ENCODE data around the gene ESYT2. TPM values are rescaled to one million over a fixed set of nuclear protein-coding genes. Genes with fewer than 3 reads are reported as not detected.

ESYT2 gene
- polyA plus RNA-seq, 3 donors = 14.0 to 24.1 (median 22.0) TPM

- H3K9me3 Mint-ChIP-seq = peaks cover 0 to 2% (median 0%) of the 10 kb centered on the region in 7 donors
- intact Hi-C loops (cut with micrococcal nuclease) = loop anchor here in 1 of 2 donors (2.0 kb wide), 1 partner anchor 15 kb away; no protein-coding TSS in a partner anchor
- Histone ChIP-seq H3K9me3 (replicated peaks in 1 of 2; ENCODE audit: control insufficient read depth in 1 of 2, insufficient read depth in 1 of 2, low read length in 2 of 2) (no peaks in the 10 kb centered on the region), H3K4me2 (replicated peaks; ENCODE audit: extremely low read depth, low read length, poor library complexity, severe bottlenecking) (no peak overlapping the region), H3K36me3 (replicated peaks in 1 of 2; ENCODE audit: control insufficient read depth in 1 of 2, insufficient read depth in 2 of 2, low read length in 2 of 2) (no peaks in the 10 kb centered on the region), H4K20me1 (ENCODE audit: insufficient read depth, low read length) (peaks cover 16% of the 10 kb centered on the region), H2AFZ (ENCODE audit: insufficient read depth, low read depth, low read length, poor library complexity, severe bottlenecking) (no peak overlapping the region), H3K9ac (ENCODE audit: insufficient read depth, low read length, poor library complexity, severe bottlenecking) (no peak overlapping the region), H3K4me1 (ENCODE audit: control insufficient read depth in 1 of 2, insufficient read depth in 2 of 2, low read length in 2 of 2) (peaks cover 21 to 22% of the 10 kb centered on the region in 2 donors), H3K27ac (ENCODE audit: low read depth in 1 of 2, low read length in 2 of 2) (no peak overlapping the region), H3K79me2 (ENCODE audit: insufficient read depth, low read length) (peaks cover 30% of the 10 kb centered on the region), H3K27me3 (ENCODE audit: control insufficient read depth in 2 of 2, insufficient read depth in 2 of 2, low read length in 2 of 2) (no peaks in the 10 kb centered on the region), H3K4me3 (replicated peaks in 1 of 3; ENCODE audit: low read depth in 2 of 3, low read length in 3 of 3) (no peak overlapping the region)
- H3K4me1 Mint-ChIP-seq = peaks cover 32% of the 10 kb centered on the region
- no peak for DNase-seq
- no CpG with 5 or more reads among the region's 6 CpGs for WGBS (ENCODE audit: insufficient coverage)
- H3K27me3 Mint-ChIP-seq (ENCODE audit: low read depth in 3 of 3) = peaks cover 0 to 3% (median 0%) of the 10 kb centered on the region in 3 donors
- H3K36me3 Mint-ChIP-seq = peaks cover 0 to under 1% of the 10 kb centered on the region in 2 donors
- no peak overlapping the region for H3K27ac Mint-ChIP-seq
- no peak overlapping the region for H3K4me3 Mint-ChIP-seq
- no peak for TF ChIP-seq CTCF (IDR thresholded peaks at IDR 0.05)
These were observed 2.4 kb upstream of the ESYT2 start for GRCh38 chr7:158831738-158832091.

- no peak for DNase-seq
- peak overlapping the region; percentile 94 for H3K4me2 ChIP-seq (replicated peaks; ENCODE audit: extremely low read depth, low read length, poor library complexity, severe bottlenecking)
- peaks cover 24% of the 10 kb centered on the region for H4K20me1 ChIP-seq (ENCODE audit: insufficient read depth, low read length)
- no peak for TF ChIP-seq CTCF (IDR thresholded peaks at IDR 0.05)
- H3K9me3 ChIP-seq (replicated peaks in 1 of 2; ENCODE audit: control insufficient read depth in 1 of 2, insufficient read depth in 1 of 2, low read length in 2 of 2) = no peaks in the 10 kb centered on the region
- intact Hi-C loops (cut with micrococcal nuclease) = loop anchor here in 1 of 2 donors (2.0 kb wide), 1 partner anchor 13 kb away; no protein-coding TSS in a partner anchor
- H3K79me2 ChIP-seq (ENCODE audit: insufficient read depth, low read length) = peaks cover 44% of the 10 kb centered on the region
- Mint-ChIP-seq H3K9me3 (no peaks in the 10 kb centered on the region), H3K36me3 (peaks cover 0 to 6% of the 10 kb centered on the region in 2 donors), H3K4me3 (peak overlapping the region; percentile 82 to 85), H3K4me1 (peaks cover 32% of the 10 kb centered on the region), H3K27me3 (ENCODE audit: low read depth in 3 of 3) (no peaks in the 10 kb centered on the region), H3K27ac (peak overlapping the region; percentile 93 to 97 (median 95))
- no peaks in the 10 kb centered on the region for H3K36me3 ChIP-seq (replicated peaks in 1 of 2; ENCODE audit: control insufficient read depth in 1 of 2, insufficient read depth in 2 of 2, low read length in 2 of 2)
- no peaks in the 10 kb centered on the region for H3K27me3 ChIP-seq (ENCODE audit: control insufficient read depth in 2 of 2, insufficient read depth in 2 of 2, low read length in 2 of 2)
- peak overlapping the region; percentile 64 to 97 (median 75) for H3K4me3 ChIP-seq (replicated peaks in 1 of 3; ENCODE audit: low read depth in 2 of 3, low read length in 3 of 3)
- H3K9ac ChIP-seq (ENCODE audit: insufficient read depth, low read length, poor library complexity, severe bottlenecking) = peak overlapping the region; percentile 97
- WGBS (ENCODE audit: insufficient coverage) = 2% methylated on average over 7 of the region's 14 CpGs
- peak overlapping the region; percentile 96 to 99 for H3K27ac ChIP-seq (ENCODE audit: low read depth in 1 of 2, low read length in 2 of 2)
- peak overlapping the region; percentile 89 for H2AFZ ChIP-seq (ENCODE audit: insufficient read depth, low read depth, low read length, poor library complexity, severe bottlenecking)
- H3K4me1 ChIP-seq (ENCODE audit: control insufficient read depth in 1 of 2, insufficient read depth in 2 of 2, low read length in 2 of 2) = peaks cover 22 to 23% of the 10 kb centered on the region in 2 donors
These were observed 958 bp upstream of the ESYT2 start for GRCh38 chr7:158830211-158830723.

All from CD14-positive monocyte (primary cell).